GM12865 (cell line): ENCODE measurements around the gene PWWP2B.
"Not testable (repeated sequence)": the region's sequence is repeated elsewhere in the genome, so short reads cannot be mapped to it uniquely, and the experiment has no call there.

ENCODE experiments used
- DNase-seq: peaks from one replicate; pipeline ENCODE4 v3.0.0; 2010; ENCODE audit warnings: low read depth
- H3K4me3 ChIP-seq: 2 replicates; pipeline ENCODE4 v1.5.1; 2011; ENCODE audit warnings: mild to moderate bottlenecking, low read depth, low read length, control low read depth
- TF ChIP-seq, protein P1 (sequence below): IDR thresholded peaks from 2 replicates; pipeline ENCODE4 v1.5.1; 2011; ENCODE audit warnings: low read length, control low read depth, low read depth, inconsistent platforms; ENCODE audit not compliant: insufficient read depth; ENCODE audit errors: missing control alignments

PWWP2B gene

DNA sequence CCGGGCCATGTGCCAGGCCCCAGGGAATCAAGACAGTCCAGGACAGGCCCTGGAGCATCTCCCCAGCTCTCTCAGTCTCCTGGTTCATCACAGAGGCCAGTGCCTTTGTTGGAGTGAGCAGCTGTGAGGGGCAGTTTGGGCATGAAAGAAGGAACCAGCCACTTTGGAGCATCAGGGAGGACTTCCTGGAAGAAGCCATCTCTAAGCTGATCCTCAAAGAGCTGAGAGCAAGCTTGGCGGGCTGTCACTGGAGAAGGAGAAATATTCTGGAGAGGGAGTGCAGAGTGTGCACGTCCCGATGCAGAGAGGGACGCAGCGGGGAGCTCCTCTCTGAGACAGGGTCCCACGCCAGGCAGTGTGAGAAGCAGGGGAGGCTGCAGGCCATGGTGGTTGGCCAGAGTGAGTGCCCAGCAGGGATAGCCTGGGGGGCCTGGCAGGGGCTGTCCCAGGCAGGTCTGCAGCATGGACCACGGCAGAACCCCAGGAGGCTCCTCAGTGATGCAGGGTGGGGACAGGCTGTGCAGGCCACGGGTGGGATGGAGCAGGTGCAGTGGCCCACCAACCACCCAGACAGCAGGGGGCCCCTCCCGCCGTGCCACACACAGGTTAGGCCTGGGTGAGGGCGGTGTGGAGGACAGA is 34.7 kb downstream of the PWWP2B start:
- no peak overlapping the region for H3K4me3 ChIP-seq
- TF ChIP-seq, protein P1, sequence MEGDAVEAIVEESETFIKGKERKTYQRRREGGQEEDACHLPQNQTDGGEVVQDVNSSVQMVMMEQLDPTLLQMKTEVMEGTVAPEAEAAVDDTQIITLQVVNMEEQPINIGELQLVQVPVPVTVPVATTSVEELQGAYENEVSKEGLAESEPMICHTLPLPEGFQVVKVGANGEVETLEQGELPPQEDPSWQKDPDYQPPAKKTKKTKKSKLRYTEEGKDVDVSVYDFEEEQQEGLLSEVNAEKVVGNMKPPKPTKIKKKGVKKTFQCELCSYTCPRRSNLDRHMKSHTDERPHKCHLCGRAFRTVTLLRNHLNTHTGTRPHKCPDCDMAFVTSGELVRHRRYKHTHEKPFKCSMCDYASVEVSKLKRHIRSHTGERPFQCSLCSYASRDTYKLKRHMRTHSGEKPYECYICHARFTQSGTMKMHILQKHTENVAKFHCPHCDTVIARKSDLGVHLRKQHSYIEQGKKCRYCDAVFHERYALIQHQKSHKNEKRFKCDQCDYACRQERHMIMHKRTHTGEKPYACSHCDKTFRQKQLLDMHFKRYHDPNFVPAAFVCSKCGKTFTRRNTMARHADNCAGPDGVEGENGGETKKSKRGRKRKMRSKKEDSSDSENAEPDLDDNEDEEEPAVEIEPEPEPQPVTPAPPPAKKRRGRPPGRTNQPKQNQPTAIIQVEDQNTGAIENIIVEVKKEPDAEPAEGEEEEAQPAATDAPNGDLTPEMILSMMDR = no peak
- no peak for DNase-seq

DNA sequence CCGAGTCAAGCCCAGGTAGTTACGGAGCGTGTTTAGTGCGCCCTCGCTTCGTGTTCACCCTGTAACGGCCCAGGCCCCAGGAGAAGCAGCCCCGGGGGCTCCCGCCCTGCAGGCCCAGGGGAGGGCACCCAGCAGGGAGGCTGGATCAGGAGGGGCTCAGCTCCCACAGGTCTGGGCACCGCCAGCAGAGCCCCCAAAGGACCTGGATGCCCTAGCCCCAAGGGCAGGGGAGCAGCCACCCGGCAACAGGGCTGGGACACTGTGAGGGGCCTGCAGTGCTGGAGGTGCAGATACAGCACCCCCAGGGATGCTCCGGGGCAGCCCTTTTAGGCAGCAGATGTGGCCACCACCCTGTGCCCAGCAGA is 35.2 kb downstream of the PWWP2B start:
- TF ChIP-seq, protein P1 = no peak
- DNase-seq = no peak
- H3K4me3 ChIP-seq = no peak overlapping the region

DNA sequence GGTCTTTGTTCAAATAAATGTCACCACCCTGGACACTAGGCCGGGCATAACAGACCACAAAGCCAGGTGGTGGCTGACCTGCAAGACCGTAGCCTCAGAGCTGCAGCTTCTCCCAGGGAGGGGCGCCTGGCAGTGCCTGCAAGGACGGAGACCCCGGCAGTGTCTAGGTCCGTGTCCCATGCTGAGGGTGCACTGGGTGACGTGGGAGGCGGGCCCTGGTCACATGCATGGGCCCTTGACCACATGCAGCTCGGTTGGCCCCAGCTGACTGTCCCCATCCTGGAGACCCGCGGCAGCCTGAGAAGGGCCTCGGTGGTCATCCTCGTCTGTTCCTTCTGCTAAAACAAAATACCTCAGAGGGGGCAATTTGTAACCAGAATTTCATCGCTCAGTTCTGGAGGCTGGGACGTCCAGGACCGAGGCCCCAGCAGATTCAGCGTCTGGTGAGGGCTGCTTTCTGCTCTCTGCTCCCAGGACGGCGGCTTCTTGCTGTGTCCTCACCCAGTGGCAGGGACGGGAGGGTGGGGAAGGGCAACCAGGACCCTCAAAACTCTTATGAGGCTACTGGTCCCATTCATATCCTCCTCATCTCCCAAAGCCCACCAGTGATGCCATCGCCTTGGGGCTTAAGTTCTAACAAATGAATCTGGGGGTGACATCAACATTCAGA is 36.8 kb downstream of the PWWP2B start:
- no peak for DNase-seq
- TF ChIP-seq, protein P1 = no peak
- no peak overlapping the region for H3K4me3 ChIP-seq

DNA sequence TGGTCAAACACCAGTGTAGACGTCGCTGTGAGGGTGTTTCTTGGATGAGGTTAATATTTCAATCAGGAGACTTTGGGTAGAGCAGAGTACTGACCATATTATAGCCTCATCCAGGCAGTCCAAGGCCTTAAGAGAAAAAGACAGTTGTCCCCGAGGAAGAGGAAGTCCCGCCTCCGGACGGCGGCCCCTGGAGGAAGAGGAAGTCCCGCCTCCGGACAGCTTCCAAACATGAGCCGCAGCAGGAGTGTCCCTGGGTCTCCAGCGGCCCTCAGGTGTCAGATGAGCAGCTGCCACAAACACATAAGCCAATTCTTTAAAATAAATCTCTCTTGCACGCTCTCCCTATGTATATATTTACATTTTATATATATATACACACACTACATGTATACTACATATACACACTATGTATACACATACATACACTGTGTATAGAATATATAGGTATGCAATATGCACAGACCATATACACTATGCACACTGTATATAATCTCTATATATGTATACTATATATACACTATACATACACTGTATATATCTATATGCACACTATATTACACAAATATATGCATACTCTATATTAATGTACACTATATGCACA is 37.5 kb downstream of the PWWP2B start:
- DNase-seq = no peak
- TF ChIP-seq, protein P1 = no peak
- no peak overlapping the region for H3K4me3 ChIP-seq

DNA sequence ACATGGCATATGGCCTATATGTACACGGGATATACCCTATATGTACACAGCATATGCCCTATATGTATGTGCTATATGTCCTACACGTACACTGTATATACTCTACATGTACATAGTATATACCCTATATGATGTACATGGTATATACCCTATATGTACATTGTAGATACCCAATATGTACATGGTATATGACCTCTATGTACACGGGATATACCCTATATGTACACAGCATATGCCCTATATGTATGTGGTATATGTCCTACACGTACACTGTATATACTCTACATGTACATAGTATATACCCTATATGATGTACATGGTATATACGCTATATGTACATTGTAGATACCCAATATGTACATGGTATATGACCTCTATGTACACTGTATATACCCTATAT is 38.3 kb downstream of the PWWP2B start:
- H3K4me3 ChIP-seq, DNase-seq: not testable (repeated sequence)

DNA sequence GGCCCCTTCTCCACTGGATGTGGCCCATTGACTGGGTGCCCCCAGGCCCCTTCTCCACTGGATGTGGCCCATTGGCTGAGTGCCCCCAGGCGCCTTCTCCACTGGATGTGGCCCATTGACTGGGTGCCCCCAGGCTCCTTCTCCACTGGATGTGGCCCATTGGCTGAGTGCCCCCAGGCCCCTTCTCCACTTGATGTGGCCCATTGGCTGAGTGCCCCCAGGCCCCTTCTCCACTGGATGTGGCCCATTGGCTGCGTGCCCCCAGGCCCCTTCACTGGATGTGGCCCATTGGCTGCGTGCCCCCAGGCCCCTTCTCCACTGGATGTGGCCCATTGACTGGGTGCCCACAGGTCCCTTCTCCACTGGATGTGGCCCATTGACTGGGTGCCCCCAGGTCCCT is 39.1 kb downstream of the PWWP2B start:
- not testable (repeated sequence) for DNase-seq, H3K4me3 ChIP-seq

DNA sequence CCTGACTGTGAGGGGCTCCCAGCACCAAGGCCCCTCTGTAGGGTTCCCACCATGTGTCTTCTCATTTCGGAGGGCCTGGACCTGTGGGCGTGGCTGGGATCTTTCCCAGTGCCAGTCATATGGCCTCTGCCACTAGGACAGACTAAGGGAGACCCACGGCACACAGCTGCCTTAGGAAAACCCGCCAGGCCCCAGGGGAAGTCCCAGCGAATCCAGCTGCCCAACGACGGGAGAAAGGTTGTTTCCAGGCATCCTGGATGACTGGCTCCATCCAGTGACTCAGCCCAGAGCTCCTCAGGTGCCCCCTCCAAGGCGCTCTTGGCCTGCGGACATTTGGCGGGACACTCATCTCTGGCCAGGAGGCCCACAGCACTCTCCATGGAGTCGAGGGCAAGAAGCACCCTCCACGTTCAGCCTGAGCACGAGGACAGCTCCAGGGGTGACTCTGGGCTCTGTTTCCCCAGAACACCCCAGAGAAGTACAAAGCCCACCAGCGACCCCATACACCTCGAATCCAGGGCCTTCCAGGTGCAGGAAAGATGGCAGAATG is 39.9 kb downstream of the PWWP2B start:
- TF ChIP-seq, protein P1 = no peak
- DNase-seq = no peak
- H3K4me3 ChIP-seq = no peak overlapping the region
